Measurements from ENCODE around the gene PTPN3.
"Not testable (repeated sequence)": the region's sequence is repeated elsewhere in the genome, so short reads cannot be mapped to it uniquely, and the experiment has no call there.

PTPN3 gene

DNA sequence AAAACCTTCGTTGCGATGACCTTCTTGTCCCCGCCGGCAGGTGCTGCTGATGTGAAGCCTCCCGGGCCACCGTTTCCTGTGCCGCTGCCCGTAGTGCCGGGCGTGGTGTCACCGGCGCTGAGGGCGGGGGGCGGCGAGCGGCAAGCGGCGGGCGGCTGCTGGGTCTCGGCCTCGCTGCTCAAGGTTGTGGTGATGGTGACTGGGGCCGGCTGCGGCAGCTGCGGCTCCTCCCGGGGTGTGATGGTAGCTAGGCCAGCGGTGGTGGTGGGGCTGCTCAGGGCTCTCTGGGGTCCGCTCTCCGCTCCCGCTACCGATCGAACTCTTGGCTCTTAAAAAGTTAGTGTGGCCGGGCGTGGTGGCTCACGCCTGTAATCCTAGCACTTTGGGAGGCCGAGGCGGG, 36.0 kb upstream of the PTPN3 start:
- no peak overlapping the region for H3K4me3 ChIP-seq (replicated peaks; ENCODE audit: low read depth, low read length)
- TF ChIP-seq, protein P1, sequence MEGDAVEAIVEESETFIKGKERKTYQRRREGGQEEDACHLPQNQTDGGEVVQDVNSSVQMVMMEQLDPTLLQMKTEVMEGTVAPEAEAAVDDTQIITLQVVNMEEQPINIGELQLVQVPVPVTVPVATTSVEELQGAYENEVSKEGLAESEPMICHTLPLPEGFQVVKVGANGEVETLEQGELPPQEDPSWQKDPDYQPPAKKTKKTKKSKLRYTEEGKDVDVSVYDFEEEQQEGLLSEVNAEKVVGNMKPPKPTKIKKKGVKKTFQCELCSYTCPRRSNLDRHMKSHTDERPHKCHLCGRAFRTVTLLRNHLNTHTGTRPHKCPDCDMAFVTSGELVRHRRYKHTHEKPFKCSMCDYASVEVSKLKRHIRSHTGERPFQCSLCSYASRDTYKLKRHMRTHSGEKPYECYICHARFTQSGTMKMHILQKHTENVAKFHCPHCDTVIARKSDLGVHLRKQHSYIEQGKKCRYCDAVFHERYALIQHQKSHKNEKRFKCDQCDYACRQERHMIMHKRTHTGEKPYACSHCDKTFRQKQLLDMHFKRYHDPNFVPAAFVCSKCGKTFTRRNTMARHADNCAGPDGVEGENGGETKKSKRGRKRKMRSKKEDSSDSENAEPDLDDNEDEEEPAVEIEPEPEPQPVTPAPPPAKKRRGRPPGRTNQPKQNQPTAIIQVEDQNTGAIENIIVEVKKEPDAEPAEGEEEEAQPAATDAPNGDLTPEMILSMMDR (IDR thresholded peaks at IDR 0.05; ENCODE audit: low read length, missing control alignments), result no peak
- DNase-seq (ENCODE audit: low read depth), result no peak

DNA sequence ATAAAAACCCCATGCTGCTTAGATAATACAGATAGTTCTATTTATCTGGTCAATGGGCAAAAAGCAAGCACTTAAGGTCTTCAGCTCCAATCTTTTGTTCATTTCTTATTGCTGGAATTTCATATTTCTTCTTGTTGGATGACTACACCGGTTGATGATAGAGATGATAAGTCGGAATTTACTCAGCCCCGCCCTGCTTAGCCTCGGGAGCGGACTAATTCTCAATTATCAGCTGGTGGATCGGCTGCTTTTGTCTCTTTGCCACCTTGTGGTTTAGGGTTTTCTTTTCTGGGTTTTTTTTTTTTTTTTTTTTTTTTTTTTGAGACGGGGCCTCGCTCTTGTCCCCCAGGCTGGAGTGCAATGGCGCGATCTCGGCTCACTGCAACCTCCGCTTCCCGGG, 34.5 kb upstream of the PTPN3 start:
- not testable (repeated sequence) for DNase-seq (ENCODE audit: low read depth); H3K4me3 ChIP-seq (replicated peaks; ENCODE audit: low read depth, low read length)

DNA sequence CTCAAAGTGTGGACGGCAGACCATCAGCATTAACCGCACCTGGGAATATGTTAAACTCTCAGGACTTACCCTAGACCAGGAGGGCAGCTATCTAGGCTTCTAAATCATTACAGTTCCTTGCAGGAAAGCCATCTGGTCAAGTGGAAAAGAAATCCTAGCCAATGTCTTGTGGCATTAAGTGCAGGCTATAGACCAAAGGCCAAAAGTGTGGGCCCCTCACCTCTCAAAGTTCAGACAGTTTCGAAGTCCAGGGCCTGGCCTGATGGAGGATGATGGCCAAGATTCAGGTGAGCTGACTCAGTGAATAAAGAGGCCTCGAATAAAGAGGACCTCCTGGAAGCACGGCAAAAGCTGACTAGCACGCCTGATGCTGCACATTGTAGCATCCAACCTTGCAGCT, 24.0 kb upstream of the PTPN3 start:
- TF ChIP-seq, protein P1 (IDR thresholded peaks at IDR 0.05; ENCODE audit: low read length, missing control alignments), result no peak

DNA sequence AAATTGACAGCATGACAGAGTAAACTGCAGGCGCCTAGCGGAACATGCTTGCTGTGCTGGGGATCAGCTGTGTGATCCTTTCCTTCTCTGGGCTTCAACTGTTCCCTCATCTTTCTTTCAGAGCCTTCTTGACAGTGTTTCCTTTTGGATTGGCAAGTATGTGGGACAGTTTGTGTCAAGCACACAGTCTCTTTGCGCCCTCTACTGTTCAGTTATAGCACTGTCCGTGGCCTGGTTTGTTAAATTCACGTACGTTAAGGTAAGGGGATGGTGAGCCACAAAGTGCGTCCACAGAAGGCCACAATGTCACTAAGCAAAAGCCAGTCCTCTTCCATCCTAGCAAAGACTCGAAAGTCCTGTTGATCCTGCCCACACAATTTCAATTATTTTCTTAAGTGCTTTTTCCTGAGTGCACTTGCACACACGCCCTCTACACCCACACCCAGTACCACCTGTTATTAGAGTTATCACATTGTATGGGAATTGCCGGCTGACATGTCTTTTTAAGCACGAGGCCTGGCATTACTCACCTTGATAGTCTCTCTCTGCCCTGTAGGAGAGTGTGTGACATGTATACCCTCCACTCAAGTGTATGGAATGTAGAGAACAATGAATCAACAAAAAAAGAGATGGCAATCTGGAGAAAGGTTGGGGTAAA, 22.5 kb upstream of the PTPN3 start:
- H3K4me3 ChIP-seq (replicated peaks; ENCODE audit: low read depth, low read length), result no peak overlapping the region
- peak; percentile 83 for DNase-seq (ENCODE audit: low read depth)
- TF ChIP-seq, protein P1 (IDR thresholded peaks at IDR 0.05; ENCODE audit: low read length, missing control alignments), result peak; percentile 98

More for the DNA sequence above, 24.0 kb upstream of the PTPN3 start:
- H3K4me3 ChIP-seq (replicated peaks; ENCODE audit: low read depth, low read length), result no peak overlapping the region
- DNase-seq (ENCODE audit: low read depth), result no peak

DNA sequence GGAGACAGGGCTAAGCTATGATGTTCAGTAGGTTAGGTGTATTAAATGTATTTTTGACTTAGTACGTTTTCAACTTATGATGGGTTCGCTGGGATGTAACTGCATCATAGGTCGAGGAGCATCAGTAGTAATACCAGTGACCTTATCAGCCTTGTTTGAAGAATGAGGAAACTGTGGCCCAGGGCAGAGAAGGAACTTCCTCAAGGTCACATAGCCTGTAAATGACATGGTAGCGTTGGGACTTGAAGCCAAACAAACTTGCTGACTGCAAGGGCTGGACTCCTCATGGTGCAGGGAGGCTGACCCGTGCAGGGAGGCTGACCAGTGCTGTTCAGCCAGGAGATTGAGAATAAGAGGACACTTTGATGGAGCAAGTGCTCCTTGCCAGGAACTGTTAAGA, 21.3 kb upstream of the PTPN3 start:
- DNase-seq (ENCODE audit: low read depth), result no peak
- TF ChIP-seq, protein P1 (IDR thresholded peaks at IDR 0.05; ENCODE audit: low read length, missing control alignments), result no peak
- H3K4me3 ChIP-seq (replicated peaks; ENCODE audit: low read depth, low read length), result no peak overlapping the region

DNA sequence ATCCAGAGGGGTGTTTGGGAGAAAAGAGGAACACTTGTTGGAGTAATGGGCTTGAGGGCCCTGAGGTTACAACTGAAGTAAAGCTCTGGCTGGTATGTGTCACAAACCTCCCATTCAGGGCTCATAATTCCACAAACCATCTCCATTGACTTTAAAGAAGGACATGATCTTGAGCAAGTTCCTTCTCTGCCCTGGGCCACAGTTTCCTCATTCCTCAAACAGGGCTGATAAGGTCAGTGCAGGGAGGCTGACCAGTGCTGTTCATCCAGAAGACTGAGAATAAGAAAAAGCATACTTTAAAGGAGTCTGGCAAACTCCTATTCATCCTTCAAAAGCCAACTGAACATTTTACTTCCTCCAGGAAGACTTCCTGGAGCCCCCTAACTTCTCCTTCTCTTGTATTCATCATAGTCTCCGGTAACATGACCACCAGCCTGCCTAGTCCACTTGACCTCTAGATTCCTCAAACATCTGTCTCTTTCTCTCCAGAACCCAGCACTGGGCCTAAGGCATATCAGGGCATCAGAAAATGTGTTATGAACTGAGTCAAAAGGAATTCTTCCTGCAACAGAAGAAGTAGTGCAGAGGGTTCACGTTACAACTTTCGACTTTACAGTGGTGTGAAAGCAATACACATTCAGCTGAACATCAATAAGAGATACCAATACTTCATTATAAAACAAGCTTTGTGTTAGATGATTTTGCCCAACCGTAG, 20.7 kb upstream of the PTPN3 start:
- H3K4me3 ChIP-seq (replicated peaks; ENCODE audit: low read depth, low read length), result no peak overlapping the region
- TF ChIP-seq, protein P1 (IDR thresholded peaks at IDR 0.05; ENCODE audit: low read length, missing control alignments), result no peak
- no peak for DNase-seq (ENCODE audit: low read depth)

DNA sequence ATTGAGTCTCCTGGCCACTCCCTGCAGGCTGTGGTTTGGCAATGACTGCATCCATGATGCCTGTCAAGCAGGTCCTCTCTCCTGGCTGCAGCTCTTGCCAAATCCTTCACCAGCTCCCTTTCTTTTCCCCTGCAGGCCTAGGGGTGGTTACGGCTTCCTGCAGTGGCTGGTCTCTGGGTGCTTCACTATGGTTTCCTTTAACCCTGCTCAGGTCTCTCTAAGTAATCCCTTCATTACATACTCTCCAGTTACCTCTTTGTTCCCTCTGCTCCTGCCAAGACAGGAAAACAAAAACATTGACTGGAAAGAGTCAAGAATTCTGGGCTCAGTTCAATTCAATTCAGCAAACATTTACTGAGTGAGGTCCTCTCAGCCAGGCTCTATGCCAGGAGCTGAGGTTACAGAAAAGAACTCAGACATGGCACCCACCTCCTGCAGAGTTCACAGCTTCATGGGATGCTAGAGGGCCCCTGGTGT, 19.8 kb upstream of the PTPN3 start:
- DNase-seq (ENCODE audit: low read depth), result no peak
- H3K4me3 ChIP-seq (replicated peaks; ENCODE audit: low read depth, low read length), result no peak overlapping the region
- TF ChIP-seq, protein P1 (IDR thresholded peaks at IDR 0.05; ENCODE audit: low read length, missing control alignments), result no peak
